ENCODE measurements around the gene AFF3. TPM values are rescaled to one million over a fixed set of nuclear protein-coding genes. Genes with fewer than 3 reads are reported as not detected.

AFF3 gene
- total and polyA plus RNA-seq, 10 donors, result 6.0 to 92.2 (median 64.0) TPM

DNA sequence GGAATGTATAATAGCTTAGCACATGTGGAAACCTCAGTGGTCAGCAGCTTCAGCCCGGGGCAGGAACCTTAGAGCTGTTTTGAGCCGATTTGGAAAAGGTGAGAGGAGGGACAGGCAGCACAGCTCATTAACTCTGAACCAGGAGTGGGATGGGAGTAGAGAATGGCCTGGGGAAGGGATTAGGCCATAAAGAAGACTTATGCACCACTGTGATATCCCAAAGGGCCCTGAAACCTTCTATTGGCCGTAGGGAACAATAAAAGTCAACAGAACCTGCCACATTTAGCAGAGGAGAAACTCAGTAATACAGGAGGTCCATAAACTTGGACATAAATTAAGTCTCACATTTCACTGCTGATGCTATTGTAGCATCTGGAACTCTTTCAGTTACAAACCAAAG lies 528.4 kb downstream of the AFF3 start:
- no peak overlapping the region for H3K4me3 ChIP-seq
- no peak overlapping the region for H3K27ac ChIP-seq
- no peak for DNase-seq
- no peaks in the 10 kb centered on the region for H3K27me3 ChIP-seq (replicated peaks in 1 of 7)
- intact Hi-C loops (cut with DNase I; ENCODE audit: low total_unique reads), result no loop called here
- TF ChIP-seq POLR2AphosphoS5 (IDR thresholded peaks at IDR 0.05), result no peak
- no peak for TF ChIP-seq POLR2A (IDR thresholded peaks at IDR 0.05)
- no peak for TF ChIP-seq CTCF (IDR thresholded peaks at IDR 0.05 in 8 of 11, conservative IDR thresholded peaks at IDR 0.05 in 3 of 11)
- peaks cover 0 to 6% (median 1%) of the 10 kb centered on the region in 6 donors for H3K4me1 ChIP-seq
- H3K9me3 ChIP-seq, result no peaks in the 10 kb centered on the region
- WGBS, 5 donors, result 73 to 88% (median 82%) methylated on average over 3 of the region's 3 CpGs
- H3K36me3 ChIP-seq, result peaks cover 0 to 7% (median 0%) of the 10 kb centered on the region in 6 donors

- TF ChIP-seq CTCF (IDR thresholded peaks at IDR 0.05 in 8 of 11, conservative IDR thresholded peaks at IDR 0.05 in 3 of 11), result no peak
- no peak for TF ChIP-seq POLR2AphosphoS5 (IDR thresholded peaks at IDR 0.05)
- no peak for TF ChIP-seq POLR2A (IDR thresholded peaks at IDR 0.05)
- Histone ChIP-seq H3K27me3 (replicated peaks in 1 of 7) (no peaks in the 10 kb centered on the region), H3K9me3 (no peaks in the 10 kb centered on the region), H3K4me3 (no peak overlapping the region), H3K27ac (no peak overlapping the region), H3K4me1 (peaks cover 0 to 13% (median 1%) of the 10 kb centered on the region in 6 donors), H3K36me3 (peaks cover 0 to 7% (median 0%) of the 10 kb centered on the region in 6 donors)
- 84 to 89% (median 89%) methylated on average over 6 of the region's 6 CpGs for WGBS, 5 donors
- no peak for DNase-seq
- intact Hi-C loops (cut with DNase I; ENCODE audit: low total_unique reads), result no loop called here
These were observed 530.6 kb downstream of the AFF3 start for GRCh38 chr2:99611786-99612185.

DNA sequence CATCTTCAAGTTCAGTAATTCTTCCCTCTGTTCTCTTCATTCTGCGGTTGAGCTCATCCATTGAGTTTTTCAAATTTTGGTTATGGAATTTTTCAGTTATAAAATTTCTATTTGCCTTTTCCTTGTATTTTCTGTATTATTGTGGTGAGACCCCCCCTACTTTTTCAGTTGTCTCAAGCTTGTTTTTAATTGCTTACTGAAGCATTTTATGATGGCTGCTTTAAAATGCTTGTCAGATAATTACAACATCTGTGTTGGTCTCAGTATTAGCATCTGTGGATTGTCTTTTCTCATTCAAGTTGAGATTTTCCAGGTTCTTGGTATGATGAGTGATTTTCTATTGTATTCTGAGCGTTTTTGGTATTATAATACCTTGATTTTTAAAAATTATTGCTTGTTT lies 531.4 kb downstream of the AFF3 start:
- no peak overlapping the region for H3K4me3 ChIP-seq
- no peaks in the 10 kb centered on the region for H3K9me3 ChIP-seq
- peaks cover 0 to 13% (median 1%) of the 10 kb centered on the region in 6 donors for H3K4me1 ChIP-seq
- H3K27ac ChIP-seq, result no peak overlapping the region
- no peaks in the 10 kb centered on the region for H3K27me3 ChIP-seq (replicated peaks in 1 of 7)
- H3K36me3 ChIP-seq, result peaks cover 0 to 7% (median 0%) of the 10 kb centered on the region in 6 donors
- intact Hi-C loops (cut with DNase I; ENCODE audit: low total_unique reads), result no loop called here
- DNase-seq, result no peak
- 73 to 90% (median 84%) methylated on average over 2 of the region's 2 CpGs for WGBS, 5 donors
- TF ChIP-seq POLR2A (IDR thresholded peaks at IDR 0.05) (no peak), CTCF (IDR thresholded peaks at IDR 0.05 in 8 of 11, conservative IDR thresholded peaks at IDR 0.05 in 3 of 11) (no peak), POLR2AphosphoS5 (IDR thresholded peaks at IDR 0.05) (no peak)

DNA sequence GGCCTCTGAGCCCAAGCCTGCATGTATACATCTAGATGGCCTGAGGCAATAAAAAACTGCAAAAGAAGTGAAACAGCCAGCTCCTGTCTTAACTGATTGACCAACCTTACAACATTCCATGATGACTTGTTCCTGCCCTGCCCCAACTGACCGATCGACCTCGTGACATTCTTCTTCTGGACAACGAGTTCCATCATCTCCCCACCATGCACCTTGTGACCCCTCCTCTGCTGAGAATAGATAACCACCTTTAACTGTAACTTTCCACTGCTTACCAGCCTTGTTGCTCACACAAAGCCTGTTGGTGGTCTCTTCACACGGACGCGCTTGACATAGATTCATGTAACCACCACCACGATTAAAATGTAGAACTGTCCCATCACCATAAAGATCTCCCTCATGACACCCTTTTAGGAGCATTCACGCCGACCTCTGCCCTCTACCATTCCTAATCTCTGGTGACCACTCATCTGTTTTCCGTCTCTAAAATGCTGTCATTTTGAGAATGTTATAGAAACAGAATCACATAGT lies 532.5 kb downstream of the AFF3 start:
- TF ChIP-seq POLR2AphosphoS5 (IDR thresholded peaks at IDR 0.05) (no peak), POLR2A (IDR thresholded peaks at IDR 0.05) (no peak)
- Histone ChIP-seq H3K4me1 (peaks cover 0 to 13% (median 1%) of the 10 kb centered on the region in 6 donors), H3K9me3 (no peaks in the 10 kb centered on the region), H3K4me3 (no peak overlapping the region), H3K27me3 (replicated peaks in 1 of 7) (no peaks in the 10 kb centered on the region), H3K27ac (no peak overlapping the region), H3K36me3 (no peaks in the 10 kb centered on the region)
- intact Hi-C loops (cut with DNase I; ENCODE audit: low total_unique reads), result no loop called here
- DNase-seq, result no peak
- 71 to 86% (median 73%) methylated on average over 11 of the region's 11 CpGs for WGBS, 5 donors

Measured in spleen (tissue), 11 donors.